Measurements from ENCODE around the gene SLC7A5.

DNA sequence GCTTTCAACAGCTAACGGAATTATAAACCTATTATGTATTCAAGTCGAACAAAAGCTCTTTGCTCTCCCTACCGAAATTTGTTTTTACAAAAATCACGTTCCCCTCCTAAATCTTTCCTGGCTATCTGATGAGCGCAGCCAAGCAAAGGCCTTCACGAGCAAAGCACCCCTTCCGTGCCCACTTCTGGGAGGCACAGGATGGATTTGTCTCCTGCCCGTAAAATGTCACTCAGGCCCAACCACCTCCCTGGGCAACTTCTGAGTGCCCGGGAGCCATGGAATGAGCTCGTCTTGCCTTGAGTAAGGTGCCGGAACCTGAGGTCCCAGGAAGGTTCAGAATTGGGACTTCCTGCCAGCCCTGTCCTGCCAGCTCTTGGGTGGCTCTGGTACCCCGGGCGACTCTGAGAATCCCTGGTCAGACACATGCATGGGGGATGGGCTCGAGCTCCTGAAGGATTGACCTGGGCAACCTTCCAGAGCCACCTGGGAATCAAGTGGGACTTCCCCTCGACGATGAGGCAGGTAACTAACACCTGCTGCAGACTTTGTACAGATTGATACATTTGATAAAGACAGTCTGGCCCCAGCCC is 19.8 kb downstream of the SLC7A5 start:
- TF ChIP-seq BHLHE40 (IDR thresholded peaks at IDR 0.05; ENCODE audit: borderline replicate concordance) (no peak), FOXM1 (IDR thresholded peaks at IDR 0.05; ENCODE audit: borderline replicate concordance) (no peak), ZNF384 (IDR thresholded peaks at IDR 0.05) (no peak)

Measured in HEK293T (cell line).